MM.1S (cell line): ENCODE data around the gene DCAF6.

ENCODE experiments used
- EZH2phosphoT487 ChIP-seq: fragments of 300-600 bp; sonication (generic); IDR thresholded peaks from 2 replicates; pipeline ENCODE4 v1.6.1; 2018; ENCODE audit warnings: antibody characterized with exemption, low read length
- TF ChIP-seq, protein P1 (sequence below): fragments of 300-600 bp; sonication (generic); IDR thresholded peaks from 2 replicates; pipeline ENCODE4 v1.5.1; 2016; ENCODE audit warnings: antibody characterized with exemption, low read length, mixed read lengths

DNA sequence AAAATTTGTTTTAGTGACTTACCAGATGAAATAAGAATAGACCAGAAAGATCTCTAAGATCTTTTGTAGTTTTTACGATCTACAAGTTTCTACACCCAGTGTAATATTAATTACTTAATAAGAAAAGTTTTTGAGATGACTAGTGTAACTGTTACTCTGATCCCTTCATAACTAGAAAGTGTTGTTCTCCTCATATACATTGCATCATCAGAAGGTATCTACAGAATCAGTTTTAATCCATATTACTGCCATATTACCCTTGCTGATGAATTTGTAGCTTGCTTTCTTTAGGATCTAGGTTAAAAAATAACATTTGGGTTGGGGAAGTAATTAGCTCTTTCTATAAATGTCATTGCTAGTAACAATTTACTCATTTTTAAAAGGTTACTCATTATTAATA lies 127.7 kb downstream of the DCAF6 start:
- TF ChIP-seq, protein P1, sequence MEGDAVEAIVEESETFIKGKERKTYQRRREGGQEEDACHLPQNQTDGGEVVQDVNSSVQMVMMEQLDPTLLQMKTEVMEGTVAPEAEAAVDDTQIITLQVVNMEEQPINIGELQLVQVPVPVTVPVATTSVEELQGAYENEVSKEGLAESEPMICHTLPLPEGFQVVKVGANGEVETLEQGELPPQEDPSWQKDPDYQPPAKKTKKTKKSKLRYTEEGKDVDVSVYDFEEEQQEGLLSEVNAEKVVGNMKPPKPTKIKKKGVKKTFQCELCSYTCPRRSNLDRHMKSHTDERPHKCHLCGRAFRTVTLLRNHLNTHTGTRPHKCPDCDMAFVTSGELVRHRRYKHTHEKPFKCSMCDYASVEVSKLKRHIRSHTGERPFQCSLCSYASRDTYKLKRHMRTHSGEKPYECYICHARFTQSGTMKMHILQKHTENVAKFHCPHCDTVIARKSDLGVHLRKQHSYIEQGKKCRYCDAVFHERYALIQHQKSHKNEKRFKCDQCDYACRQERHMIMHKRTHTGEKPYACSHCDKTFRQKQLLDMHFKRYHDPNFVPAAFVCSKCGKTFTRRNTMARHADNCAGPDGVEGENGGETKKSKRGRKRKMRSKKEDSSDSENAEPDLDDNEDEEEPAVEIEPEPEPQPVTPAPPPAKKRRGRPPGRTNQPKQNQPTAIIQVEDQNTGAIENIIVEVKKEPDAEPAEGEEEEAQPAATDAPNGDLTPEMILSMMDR: no peak
- no peak for TF ChIP-seq EZH2phosphoT487
